Dendritic cell treated with granulocyte-macrophage colony-stimulating factor and Interleukin-4, amounts not matched to agents 40 ng/mL and 50 ng/mL, for 4 days (primary cell): Measurements from ENCODE around the gene CFHR5.
"Not testable (repeated sequence)": the region's sequence is repeated elsewhere in the genome, so short reads cannot be mapped to it uniquely, and the experiment has no call there.

Experiments used
- H3K27ac Mint-ChIP-seq: one replicate; pipeline ENCODE4 v1.8.0; 2022; ENCODE audit warnings: mild to moderate bottlenecking, mixed read lengths
- H3K27me3 Mint-ChIP-seq: one replicate; pipeline ENCODE4 v1.8.0; 2022; ENCODE audit warnings: mild to moderate bottlenecking, mixed read lengths
- H3K36me3 Mint-ChIP-seq: one replicate; pipeline ENCODE4 v1.8.0; 2022; ENCODE audit warnings: low read depth, mixed read lengths
- H3K4me1 Mint-ChIP-seq: one replicate; pipeline ENCODE4 v1.8.0; 2022; ENCODE audit warnings: low read depth, mixed read lengths
- H3K4me3 Mint-ChIP-seq: one replicate; pipeline ENCODE4 v1.8.0; 2022; ENCODE audit warnings: mild to moderate bottlenecking, moderate library complexity, mixed read lengths
- H3K9me3 Mint-ChIP-seq: one replicate; pipeline ENCODE4 v1.8.0; 2022; ENCODE audit warnings: mixed read lengths
- intact Hi-C: fragments of 100-400 bp; cut with micrococcal nuclease; formaldehyde crosslinking; loops from one replicate; pipeline ENCODE4 v1.15.0; 2022

Gene CFHR5

GRCh38 chr1:196993916-196994315 lies 16.6 kb downstream of the CFHR5 start:
- no peak overlapping the region for H3K27ac Mint-ChIP-seq
- intact Hi-C loops, result no loop called here
- no peaks in the 10 kb centered on the region for H3K4me1 Mint-ChIP-seq
- H3K27me3 Mint-ChIP-seq, result no peaks in the 10 kb centered on the region
- H3K9me3 Mint-ChIP-seq, result peaks cover 17% of the 10 kb centered on the region
- H3K36me3 Mint-ChIP-seq, result no peaks in the 10 kb centered on the region
- H3K4me3 Mint-ChIP-seq, result no peak overlapping the region

DNA sequence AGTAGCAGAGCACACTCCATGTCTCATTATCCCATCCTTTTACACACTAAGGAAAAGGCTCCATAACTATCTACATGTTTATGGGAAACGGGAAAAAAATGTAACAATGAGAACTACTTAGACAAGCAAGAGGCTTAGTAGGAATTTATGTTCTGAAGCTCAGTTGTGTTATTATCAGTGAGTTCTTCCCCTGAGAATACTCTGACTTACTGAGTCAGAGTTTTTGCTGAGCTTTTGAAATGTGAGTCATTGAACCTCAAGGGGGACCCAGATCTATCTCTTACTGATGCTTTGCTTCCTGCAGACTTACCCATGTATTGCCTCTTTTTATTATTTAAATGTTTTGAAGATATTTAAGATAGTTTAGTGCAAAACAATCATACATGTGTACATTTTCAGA lies 20.1 kb downstream of the CFHR5 start:
- no peaks in the 10 kb centered on the region for H3K36me3 Mint-ChIP-seq
- H3K27ac Mint-ChIP-seq, result no peak overlapping the region
- H3K4me3 Mint-ChIP-seq, result no peak overlapping the region
- H3K27me3 Mint-ChIP-seq, result no peaks in the 10 kb centered on the region
- no peaks in the 10 kb centered on the region for H3K4me1 Mint-ChIP-seq
- H3K9me3 Mint-ChIP-seq, result no peaks in the 10 kb centered on the region
- intact Hi-C loops, result no loop called here

- Mint-ChIP-seq H3K27me3 (no peaks in the 10 kb centered on the region), H3K9me3 (no peaks in the 10 kb centered on the region), H3K4me1 (no peaks in the 10 kb centered on the region), H3K36me3 (no peaks in the 10 kb centered on the region), H3K4me3 (no peak overlapping the region), H3K27ac (no peak overlapping the region)
- intact Hi-C loops, result no loop called here
Observed at GRCh38 chr1:197001828-197002227, 24.5 kb downstream of the CFHR5 start.

DNA sequence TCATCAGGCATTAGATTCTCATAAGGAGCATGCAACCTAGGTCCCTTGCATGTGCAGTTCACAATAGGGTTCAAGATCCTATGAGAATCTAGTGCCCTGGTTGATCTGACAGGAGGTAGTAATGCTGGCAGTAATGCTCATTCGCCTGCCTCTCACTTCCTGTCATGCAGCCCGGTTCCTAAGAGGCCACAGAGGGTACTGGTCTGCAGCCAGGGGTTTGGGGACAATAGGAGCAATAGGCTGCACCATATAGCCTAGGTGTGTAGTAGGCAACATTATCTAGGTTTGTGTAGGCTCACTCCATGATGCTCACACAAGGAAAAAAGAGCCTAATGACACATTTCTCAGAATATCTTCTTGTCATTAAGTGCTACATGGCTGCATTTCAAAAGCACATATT lies 25.8 kb downstream of the CFHR5 start:
- no peak overlapping the region for H3K27ac Mint-ChIP-seq
- no peaks in the 10 kb centered on the region for H3K27me3 Mint-ChIP-seq
- intact Hi-C loops, result no loop called here
- no peaks in the 10 kb centered on the region for H3K4me1 Mint-ChIP-seq
- H3K36me3 Mint-ChIP-seq, result no peaks in the 10 kb centered on the region
- H3K9me3 Mint-ChIP-seq, result no peaks in the 10 kb centered on the region
- H3K4me3 Mint-ChIP-seq, result no peak overlapping the region

DNA sequence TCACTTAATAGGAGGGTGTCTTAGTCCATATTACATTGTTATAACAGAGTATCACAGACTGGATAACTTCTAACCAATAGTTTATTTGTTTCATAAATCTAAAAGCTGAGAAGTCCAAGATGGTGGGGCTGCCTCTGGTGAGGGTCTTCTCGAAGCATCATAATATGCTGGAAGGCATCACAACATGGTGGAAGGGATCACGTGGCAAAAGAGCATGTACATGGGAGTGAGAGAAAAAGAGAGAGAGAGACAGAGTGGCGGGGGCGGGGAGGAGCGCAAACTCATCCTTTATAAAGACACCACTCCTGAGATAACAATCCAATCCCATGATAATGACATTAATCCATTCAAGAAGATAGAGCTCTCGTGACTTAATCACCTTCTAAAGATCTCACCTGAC lies 31.5 kb downstream of the CFHR5 start:
- Mint-ChIP-seq H3K27me3 (no peaks in the 10 kb centered on the region), H3K9me3 (peaks cover 17% of the 10 kb centered on the region), H3K4me1 (no peaks in the 10 kb centered on the region), H3K27ac (no peak overlapping the region), H3K4me3 (no peak overlapping the region), H3K36me3 (no peaks in the 10 kb centered on the region)
- intact Hi-C loops, result no loop called here

GRCh38 chr1:197011614-197012013 lies 34.3 kb downstream of the CFHR5 start:
- H3K27me3 Mint-ChIP-seq, result no peaks in the 10 kb centered on the region
- intact Hi-C loops, result no loop called here
- no peaks in the 10 kb centered on the region for H3K4me1 Mint-ChIP-seq
- H3K27ac Mint-ChIP-seq, result no peak overlapping the region
- H3K9me3 Mint-ChIP-seq, result peaks cover 17% of the 10 kb centered on the region
- H3K4me3 Mint-ChIP-seq, result no peak overlapping the region
- no peaks in the 10 kb centered on the region for H3K36me3 Mint-ChIP-seq

- Mint-ChIP-seq H3K36me3 (no peaks in the 10 kb centered on the region), H3K27me3 (no peaks in the 10 kb centered on the region), H3K9me3 (peaks cover 17% of the 10 kb centered on the region), H3K4me1 (no peaks in the 10 kb centered on the region), H3K4me3 (no peak overlapping the region), H3K27ac (no peak overlapping the region)
- intact Hi-C loops, result no loop called here
Observed at GRCh38 chr1:197013234-197013633, 35.9 kb downstream of the CFHR5 start.

- H3K36me3 Mint-ChIP-seq, result no peaks in the 10 kb centered on the region
- no peak overlapping the region for H3K27ac Mint-ChIP-seq
- H3K27me3 Mint-ChIP-seq, result no peaks in the 10 kb centered on the region
- peaks cover 3% of the 10 kb centered on the region for H3K9me3 Mint-ChIP-seq
- intact Hi-C loops, result no loop called here
- H3K4me3 Mint-ChIP-seq, result no peak overlapping the region
- no peaks in the 10 kb centered on the region for H3K4me1 Mint-ChIP-seq
Observed at GRCh38 chr1:197016751-197017150, 39.4 kb downstream of the CFHR5 start.

GRCh38 chr1:197017558-197018146 lies 40.3 kb downstream of the CFHR5 start:
- no peaks in the 10 kb centered on the region for H3K36me3 Mint-ChIP-seq
- H3K27me3 Mint-ChIP-seq, result no peaks in the 10 kb centered on the region
- intact Hi-C loops, result no loop called here
- no peaks in the 10 kb centered on the region for H3K4me1 Mint-ChIP-seq
- no peak overlapping the region for H3K4me3 Mint-ChIP-seq
- H3K27ac Mint-ChIP-seq, result no peak overlapping the region
- no peaks in the 10 kb centered on the region for H3K9me3 Mint-ChIP-seq

GRCh38 chr1:197021716-197022115 lies 44.4 kb downstream of the CFHR5 start:
- no peak overlapping the region for H3K27ac Mint-ChIP-seq
- intact Hi-C loops, result no loop called here
- no peaks in the 10 kb centered on the region for H3K27me3 Mint-ChIP-seq
- no peaks in the 10 kb centered on the region for H3K4me1 Mint-ChIP-seq
- H3K9me3 Mint-ChIP-seq, result peaks cover 9% of the 10 kb centered on the region
- no peaks in the 10 kb centered on the region for H3K36me3 Mint-ChIP-seq
- no peak overlapping the region for H3K4me3 Mint-ChIP-seq

DNA sequence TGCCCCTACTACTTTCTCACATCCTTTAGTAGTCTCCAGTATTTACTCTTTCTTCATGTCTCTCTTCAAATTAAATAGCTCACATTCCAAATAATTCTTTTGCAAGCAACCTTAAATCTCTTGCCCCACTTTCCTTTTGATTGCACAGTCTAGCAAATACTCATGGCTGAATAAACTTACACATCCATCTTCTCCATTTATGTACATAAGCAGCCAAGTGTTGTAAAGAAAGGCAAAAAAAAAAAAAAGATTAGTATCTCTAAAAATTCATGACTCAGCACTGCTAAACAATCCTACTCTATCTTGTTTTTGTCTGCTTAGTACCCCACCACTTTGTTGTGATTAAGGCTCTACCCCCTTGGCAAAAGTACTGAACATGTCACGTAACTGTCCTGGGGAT lies 47.1 kb downstream of the CFHR5 start:
- H3K4me3 Mint-ChIP-seq, result no peak overlapping the region
- H3K36me3 Mint-ChIP-seq, result no peaks in the 10 kb centered on the region

GRCh38 chr1:197027359-197027758 lies 50.0 kb downstream of the CFHR5 start:
- H3K36me3 Mint-ChIP-seq, result no peaks in the 10 kb centered on the region
- H3K4me1 Mint-ChIP-seq, result no peaks in the 10 kb centered on the region
- H3K4me3 Mint-ChIP-seq, result no peak overlapping the region
- peaks cover 9% of the 10 kb centered on the region for H3K9me3 Mint-ChIP-seq
- intact Hi-C loops, result no loop called here
- H3K27me3 Mint-ChIP-seq, result no peaks in the 10 kb centered on the region
- no peak overlapping the region for H3K27ac Mint-ChIP-seq

More for the DNA sequence above, 47.1 kb downstream of the CFHR5 start:
- no peaks in the 10 kb centered on the region for H3K27me3 Mint-ChIP-seq
- H3K4me1 Mint-ChIP-seq, result no peaks in the 10 kb centered on the region
- H3K9me3 Mint-ChIP-seq, result peaks cover 9% of the 10 kb centered on the region
- H3K27ac Mint-ChIP-seq, result no peak overlapping the region
- intact Hi-C loops, result no loop called here

- no peaks in the 10 kb centered on the region for H3K9me3 Mint-ChIP-seq
- H3K36me3 Mint-ChIP-seq, result no peaks in the 10 kb centered on the region
- H3K4me3 Mint-ChIP-seq, result no peak overlapping the region
- H3K4me1 Mint-ChIP-seq, result no peaks in the 10 kb centered on the region
- intact Hi-C loops, result no loop called here
- no peaks in the 10 kb centered on the region for H3K27me3 Mint-ChIP-seq
- no peak overlapping the region for H3K27ac Mint-ChIP-seq
Observed at GRCh38 chr1:197029749-197030148, 52.4 kb downstream of the CFHR5 start.

DNA sequence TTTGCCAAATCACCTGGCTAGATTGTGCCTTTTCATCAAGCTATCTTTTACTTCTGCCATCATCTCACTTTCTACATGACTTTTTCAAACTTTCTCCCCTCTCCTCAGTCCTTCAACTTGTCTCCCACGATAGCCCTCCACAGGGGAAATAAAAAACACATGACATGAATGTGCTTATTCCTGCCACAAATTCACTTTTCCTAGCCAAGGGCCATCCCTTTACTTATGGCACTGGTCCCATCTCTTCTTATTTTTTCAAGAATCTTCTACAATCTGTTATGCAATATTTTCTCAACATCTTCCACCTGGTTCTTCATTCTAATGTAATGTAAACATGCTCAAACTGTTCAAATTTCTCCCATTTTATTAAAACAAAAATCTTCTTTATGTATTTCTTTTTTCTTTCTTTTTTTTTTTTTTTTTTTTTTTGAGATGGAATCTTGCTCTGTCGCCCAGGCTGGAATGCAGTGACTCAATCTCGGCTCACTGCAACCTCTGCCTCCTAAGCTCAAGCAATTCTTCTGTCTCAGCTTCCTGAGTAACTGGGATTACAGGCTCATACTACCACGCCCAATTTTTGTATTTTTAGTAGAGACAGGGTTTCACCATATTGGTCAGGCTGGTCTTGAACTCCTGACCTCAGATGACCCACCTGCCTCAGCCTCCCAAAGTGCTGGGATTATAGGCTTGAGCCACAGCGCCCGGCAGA lies 57.4 kb downstream of the CFHR5 start:
- intact Hi-C loops, H3K4me1 Mint-ChIP-seq, H3K36me3 Mint-ChIP-seq, H3K9me3 Mint-ChIP-seq, H3K27ac Mint-ChIP-seq, H3K27me3 Mint-ChIP-seq, H3K4me3 Mint-ChIP-seq: not testable (repeated sequence)

- no peaks in the 10 kb centered on the region for H3K36me3 Mint-ChIP-seq
- H3K27ac Mint-ChIP-seq, result no peak overlapping the region
- no peaks in the 10 kb centered on the region for H3K4me1 Mint-ChIP-seq
- no peaks in the 10 kb centered on the region for H3K27me3 Mint-ChIP-seq
- intact Hi-C loops, result no loop called here
- no peak overlapping the region for H3K4me3 Mint-ChIP-seq
- no peaks in the 10 kb centered on the region for H3K9me3 Mint-ChIP-seq
Observed at GRCh38 chr1:197036861-197037260, 59.5 kb downstream of the CFHR5 start.
